CD4-positive, alpha-beta T cell treated with Interleukin-21 for 1 hour (primary cell): ENCODE results near the gene DTHD1.

Source experiments
- DNase-seq: peaks from one replicate; pipeline ENCODE4 v3.0.0-alpha.2; 2020

Gene DTHD1

DNA sequence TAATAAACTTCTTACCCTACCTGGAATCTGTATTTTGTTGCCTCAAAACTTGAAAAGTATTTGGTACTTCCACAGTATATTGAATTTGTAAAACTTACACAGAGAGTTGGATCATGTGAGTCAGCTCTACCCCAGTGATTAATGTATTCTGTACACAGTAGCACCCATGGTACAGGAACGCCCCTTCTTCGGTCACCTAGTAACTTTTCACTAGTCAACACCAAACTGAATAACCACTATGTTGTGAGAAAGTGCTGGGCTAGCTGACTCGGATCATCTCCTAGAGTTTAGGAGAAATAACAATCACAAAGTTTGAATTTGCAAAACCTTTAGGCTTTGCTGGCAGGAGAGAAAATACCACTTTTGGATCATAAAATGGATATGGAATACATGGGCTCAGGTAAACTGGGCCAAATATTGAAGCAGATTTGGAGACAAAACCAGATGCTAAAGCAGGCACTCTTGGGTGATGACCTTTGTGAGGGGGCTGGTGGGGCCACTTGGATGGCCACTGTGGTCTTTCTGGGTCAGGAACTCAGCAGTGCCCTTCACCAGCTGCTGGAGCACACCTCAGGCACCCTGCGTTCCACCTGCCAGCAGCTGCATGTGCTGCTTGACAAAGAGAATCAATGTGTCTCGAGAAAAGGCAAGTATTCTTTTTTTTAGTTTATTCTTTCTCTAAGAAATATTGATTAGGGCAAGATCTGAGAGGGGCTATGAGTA lies at the start of gene DTHD1:
Gene DTHD1, plus strand, starts transcription at position 233 of the 723 bp plus-strand sequence. Its CDS starts 143 bp downstream, at position 376.
- DNase-seq = peak; percentile 71

DNA sequence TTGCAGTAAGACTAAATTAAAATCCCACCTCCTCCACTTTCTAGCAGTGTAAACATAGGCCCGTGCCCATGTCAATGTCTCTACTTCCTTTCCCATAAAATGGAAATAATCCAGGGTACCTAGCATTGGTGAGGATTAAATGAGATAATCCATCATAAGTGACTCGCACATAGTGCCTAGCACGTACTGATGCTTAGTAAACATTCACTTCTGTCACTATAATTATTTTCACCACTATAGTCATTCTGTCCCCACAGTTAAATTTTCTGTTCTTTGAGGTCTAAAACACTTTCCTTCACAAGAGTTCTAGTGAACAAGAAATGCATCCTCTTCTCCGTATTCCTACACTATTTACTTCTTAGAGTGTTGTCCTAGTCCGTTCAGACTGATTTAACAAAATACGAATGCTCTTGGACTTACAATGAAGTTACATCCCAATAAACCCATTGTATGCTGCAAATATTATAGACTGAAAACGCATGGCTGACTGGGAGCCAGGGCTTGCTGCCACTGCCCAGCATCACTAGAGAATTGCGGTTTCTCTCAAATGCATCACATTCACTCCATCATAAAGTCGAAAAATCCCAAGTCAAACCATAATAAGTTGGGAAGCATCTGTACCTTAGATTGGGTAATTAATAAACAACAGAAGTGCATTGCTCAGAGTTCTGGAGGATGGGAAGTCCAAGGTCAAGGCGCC lies 47.7 kb upstream of the DTHD1 start:
- no peak for DNase-seq

DNA sequence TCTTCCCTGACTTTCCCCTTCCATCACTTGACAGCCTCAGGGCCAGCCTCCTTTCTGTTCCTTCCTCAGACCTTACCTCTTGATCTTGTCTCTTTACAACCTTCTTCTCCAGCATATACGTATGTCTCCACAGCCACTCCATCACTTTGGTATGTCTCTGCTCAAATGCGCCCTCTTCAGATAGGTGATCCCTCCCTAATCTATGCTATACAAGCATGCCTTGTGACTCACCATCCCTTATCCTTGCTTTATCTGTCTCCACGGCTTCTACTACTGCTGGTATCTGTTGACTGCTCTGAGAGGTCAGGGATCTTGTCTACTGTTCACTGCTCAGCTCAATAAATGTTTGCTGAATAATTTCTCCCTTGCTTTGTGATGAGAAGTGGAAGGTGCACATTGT lies 46.1 kb upstream of the DTHD1 start:
- no peak for DNase-seq

DNA sequence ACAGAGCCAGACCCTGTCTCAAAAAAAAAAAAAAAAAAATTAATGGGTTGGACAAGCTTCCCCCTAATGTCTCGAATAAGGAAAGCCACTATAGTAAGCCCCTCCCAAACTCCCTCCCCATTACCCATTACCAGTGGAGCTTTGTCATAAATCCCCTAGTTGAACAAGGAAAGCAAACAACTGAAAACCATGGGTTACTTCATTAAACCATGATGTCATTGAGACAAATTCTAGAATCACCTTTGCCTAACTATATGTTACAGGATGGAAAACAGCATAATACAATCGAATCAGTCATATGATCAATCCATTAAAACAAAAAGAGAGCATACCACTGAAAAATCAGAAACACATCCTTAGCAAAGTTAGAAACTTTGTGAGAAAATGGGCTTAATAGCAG lies 45.3 kb upstream of the DTHD1 start:
- DNase-seq = no peak

DNA sequence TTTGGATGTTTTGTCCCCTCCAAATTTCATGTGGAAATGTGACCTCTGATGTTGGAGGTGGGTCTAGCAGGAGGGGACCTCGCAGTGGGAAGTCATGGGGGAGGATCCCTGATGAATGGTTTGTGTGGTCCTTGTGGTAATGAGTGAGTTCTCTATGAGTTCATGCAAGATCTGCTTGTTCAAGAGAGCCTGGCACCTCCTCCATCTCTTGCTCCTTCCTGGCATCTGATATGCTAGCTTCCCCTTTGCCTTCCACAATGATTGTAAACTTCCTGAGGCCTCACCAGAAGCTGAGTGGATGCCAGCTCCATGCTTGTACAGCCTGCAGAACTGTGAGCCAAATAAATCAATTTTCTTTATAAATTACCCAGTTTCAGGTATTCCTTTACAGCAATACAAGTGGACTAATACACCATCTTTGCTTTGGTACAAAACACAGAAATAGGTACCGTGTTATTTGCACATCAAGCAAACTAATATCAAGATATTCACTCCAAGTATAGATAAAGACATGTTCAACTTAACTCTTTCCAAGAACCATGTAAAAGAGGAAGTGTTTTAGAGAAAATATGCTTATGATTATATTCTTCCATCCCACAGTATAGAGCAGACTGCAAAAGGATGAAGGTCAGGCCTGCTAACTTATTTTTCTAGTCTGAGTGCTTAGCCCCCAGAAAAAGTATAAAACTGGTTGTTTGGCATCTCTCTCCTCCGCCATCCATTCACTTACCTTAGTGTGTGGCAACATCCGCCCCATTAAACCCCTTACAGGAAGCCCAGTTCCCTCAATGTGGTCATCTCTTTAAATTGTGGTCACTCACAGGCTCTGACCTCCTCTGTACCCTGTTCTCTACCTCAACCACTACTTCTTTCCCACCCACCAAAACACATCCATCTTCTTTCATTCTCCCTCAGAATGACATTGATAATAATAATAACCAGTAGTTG lies 43.8 kb upstream of the DTHD1 start:
- no peak for DNase-seq

DNA sequence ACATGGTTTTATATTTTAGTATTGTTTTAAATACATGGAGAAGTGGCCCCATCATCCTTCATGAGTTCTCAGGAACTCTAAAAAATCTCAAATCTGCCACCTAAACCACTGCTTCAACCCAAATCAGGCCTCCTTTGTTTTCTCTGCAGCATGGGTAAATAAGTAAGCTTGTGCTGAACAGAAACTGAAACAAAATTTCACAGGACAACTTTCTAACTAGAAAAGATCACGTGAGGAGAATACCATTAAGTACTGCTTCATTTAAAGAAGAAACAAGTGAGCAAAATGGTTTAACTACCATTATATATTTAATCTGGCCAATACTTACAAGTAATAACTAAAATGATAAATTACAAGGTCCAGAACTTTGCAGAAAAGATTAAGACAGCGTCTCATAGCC lies 39.6 kb upstream of the DTHD1 start:
- peak; percentile 74 for DNase-seq

DNA sequence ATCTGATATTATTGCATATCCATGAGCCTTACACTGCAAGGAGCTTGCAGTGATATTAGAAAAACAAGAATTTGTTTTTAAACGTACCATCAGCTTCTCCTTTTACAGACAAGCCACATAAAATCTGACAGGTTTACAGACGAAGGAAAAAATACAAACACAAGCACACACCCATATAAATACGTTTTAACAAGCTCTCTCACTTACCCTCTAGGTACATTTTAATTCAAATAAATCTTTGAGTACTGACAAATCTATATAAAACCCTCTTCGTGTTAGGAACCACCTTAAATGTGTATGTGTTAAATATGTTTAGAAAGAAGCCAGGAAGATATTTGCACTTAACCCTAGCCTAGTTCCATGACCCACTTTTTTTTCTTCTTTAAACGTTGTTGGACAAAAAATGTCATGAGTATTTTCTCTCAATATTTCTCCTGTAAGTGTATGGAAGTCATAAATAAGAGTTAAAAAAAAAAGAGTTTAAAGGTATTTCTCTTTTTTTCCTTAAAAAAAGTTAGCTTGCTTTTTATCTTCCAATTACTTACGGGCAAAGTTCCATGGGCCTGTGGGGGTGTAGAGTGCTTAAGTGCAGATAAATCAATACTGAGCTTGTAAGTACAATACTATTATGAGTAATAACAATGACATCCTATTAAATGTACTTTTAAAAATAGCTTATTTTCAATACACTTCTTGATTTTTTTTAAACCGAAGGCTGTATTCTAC lies 38.6 kb upstream of the DTHD1 start:
- DNase-seq = no peak

DNA sequence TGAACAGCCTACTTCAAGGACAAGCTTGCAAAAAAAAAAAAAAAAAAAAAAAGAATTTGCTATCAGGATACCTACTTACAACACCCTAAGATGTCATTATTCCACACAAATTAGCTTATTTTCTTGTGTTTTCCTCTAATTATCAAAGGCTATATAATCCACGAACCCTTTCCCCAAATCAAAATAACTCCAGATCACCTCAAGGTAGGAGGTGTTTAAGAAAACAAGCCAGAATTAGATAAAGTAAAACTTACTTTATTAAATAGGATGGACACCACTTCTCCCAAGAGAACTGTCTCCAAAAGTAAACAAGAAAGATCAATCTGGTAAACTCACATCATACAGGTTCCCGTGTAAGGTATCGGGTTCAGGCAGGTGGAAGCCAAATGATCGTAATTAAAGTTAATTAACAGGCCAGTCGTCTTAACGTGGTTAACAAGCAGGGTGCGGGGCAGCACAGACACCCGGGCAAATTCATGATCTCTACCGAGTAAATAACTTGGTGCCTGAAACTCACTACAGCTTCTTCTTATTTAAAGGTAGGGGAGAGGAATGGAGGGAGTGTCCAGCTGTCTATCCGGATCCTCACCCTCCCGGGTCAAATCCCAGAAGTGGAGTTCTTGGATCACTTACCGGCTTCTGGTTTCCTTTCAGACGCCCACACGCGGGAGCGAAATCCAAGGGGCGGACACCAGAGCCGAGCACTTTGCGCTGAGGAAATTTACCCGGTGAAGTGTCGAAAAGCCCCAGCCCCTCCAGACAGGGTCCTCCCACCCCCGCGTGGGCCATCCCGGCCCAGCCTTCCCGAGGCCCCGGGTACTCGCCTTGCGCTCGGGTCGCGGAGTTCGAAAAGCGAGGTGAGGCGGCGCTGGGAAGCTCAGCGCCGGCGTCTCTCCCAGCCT lies 37.8 kb upstream of the DTHD1 start:
- DNase-seq = no peak

DNA sequence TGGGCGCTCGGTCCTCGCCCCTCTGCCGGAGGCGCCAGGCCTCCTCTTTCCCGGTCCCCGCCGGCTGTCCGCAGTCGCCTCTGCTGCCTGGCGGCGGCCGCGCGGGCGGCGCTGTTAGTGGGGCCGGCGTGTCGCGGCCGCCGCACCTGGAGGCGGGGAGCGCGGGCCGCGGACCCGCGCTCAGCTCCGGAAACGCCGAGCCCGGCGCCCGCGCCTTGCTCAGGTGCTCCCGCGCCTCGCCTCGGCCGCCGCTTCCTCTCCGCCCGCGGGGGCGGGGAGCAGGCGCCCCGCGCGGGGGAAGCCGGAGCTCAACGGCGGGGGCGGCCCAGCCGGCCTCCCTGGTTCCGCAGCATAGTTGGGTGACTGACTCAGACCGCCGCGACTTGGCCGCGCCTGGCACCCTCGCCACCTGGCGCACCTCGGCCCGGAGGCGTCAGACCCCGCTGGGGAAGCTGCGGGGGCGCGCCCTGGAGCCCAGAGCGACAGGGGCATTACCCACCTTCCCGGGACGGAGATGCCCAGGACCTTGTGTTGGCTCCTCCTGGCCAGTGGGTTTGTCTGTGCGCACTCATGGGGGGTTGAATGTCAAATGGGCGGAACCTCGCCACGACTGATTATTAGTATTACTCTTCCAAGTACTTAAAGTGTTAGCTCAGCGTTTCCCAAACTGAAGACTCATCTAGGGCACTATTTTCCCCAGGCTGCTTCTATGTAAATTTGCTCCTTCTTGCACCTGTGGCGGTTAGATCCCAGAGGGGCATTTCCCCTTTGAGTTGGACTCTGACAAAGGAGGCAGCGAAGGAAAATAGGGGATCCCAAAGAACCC lies 36.9 kb upstream of the DTHD1 start, which contains the start of gene ARAP2:
Gene ARAP2, minus strand, starts transcription at position 258 of the 826 bp plus-strand sequence. CDS start 15,028 bp downstream, outside the sequence.
- peak; percentile 79 for DNase-seq

DNA sequence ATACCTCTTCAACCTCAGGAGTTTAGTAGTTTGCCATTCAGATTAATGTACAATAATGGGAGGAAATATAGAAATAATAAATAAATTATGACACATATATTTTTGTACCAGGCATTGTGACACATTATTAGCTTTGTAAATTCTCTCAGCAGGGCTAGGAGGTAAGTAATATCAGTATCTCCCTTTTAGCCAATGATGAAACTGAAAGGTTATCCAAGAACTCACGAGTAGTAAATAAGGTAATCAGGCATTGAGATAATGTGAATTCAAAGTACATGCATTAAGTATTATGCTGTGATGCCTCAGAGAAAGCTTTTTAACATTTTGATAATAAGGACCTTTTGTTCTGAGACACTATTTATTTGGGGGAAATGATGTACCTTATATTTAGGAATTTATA lies 31.8 kb upstream of the DTHD1 start:
- DNase-seq = no peak

DNA sequence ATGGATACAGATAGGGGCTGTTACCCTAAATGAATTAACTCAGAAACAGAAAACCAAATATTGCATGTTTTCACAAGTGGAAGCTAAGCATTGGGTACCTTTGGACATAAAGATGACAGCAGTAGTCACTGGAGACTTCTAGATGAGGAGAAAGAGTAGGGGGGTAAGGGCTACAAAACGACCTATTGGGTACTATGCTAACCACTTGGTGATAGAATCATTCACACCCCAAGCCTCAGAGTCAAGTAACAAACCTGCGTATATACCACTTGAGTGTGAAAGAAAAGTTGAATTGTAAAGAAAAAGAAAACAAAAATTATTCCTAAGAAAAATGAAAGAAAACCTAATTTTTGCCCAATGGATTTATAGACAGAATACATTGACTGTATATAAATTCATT lies 29.4 kb upstream of the DTHD1 start:
- no peak for DNase-seq

DNA sequence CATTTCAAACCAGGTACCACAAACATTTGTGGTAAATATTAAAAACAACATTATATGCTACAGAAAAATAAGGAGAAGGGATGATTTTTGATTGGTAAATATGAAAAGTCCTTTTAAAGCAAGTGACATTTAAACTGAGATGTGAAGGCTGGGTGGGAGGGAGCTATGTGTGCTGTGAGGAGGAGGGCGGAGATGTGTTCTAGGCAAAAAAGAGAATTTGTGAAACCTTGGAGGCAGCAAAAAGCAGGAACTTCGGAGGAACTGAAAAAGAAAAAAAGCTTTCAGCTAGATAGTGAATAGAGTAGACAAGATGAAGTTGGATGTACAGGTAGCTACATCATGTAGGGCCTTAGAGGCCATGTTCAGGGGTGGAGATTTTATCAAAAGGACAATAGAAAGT lies 27.0 kb upstream of the DTHD1 start:
- no peak for DNase-seq

DNA sequence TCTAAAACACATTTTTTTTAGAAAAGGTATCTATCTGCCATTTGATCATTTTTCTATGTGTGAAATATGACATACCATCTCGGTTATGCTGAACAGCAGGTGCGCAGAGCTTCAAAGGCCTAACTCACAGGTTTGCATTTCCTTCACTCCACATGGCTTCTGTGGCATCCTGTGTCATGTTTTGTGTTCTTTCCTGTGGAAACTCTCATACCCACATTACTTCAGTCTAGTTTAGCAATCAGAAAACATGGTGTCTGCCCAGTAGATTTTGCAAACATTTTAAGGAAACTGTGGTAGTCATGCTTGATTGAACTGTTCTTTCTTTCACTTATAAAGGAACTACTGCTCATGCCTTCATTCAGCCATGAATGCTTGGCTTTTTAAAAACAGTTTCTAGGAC lies 25.8 kb upstream of the DTHD1 start:
- peak; percentile 84 for DNase-seq

DNA sequence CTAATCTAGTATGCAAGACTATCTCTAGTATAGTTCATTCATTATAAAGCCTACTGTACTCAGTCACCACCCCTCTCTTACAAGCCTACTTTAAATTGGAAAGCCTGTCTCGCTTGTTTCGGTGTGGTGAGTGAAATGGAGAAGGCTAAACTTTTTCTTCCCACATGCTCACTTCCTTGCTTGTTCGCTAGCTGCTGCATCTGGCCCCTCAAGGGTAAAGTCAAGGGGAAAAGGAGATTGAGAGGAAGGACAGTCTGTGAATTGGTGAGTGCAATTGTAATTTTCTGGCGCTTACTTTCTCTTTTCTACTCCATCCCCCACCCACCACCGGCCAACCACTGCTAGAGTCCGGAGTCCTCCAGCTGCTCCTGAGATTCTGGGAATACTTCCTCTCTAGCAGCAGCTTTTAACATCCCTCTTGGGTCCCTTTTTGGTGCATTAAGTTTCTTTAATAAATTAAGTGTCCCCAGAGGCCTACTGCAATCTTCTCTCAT lies 25.0 kb upstream of the DTHD1 start:
- no peak for DNase-seq

DNA sequence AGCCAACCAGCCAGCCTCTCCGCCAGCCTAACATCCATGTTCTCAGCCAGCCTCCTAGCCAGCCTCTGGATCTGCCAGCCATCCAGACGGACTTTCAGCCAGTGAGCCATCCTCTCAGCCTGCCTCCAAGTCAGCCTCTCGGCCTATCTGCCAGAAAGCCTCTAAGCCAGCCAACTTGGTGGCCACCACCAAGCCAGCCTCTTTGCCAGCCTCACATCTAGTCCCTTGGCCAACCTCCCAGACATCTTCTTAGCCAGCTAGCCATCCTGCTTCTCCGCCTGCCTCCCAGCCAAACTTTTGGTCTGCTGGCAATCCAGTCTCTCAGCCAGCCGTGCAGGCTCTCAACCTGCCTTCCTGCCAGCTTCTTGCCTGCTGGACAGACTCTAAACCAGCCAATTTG lies 20.7 kb upstream of the DTHD1 start:
- no peak for DNase-seq

DNA sequence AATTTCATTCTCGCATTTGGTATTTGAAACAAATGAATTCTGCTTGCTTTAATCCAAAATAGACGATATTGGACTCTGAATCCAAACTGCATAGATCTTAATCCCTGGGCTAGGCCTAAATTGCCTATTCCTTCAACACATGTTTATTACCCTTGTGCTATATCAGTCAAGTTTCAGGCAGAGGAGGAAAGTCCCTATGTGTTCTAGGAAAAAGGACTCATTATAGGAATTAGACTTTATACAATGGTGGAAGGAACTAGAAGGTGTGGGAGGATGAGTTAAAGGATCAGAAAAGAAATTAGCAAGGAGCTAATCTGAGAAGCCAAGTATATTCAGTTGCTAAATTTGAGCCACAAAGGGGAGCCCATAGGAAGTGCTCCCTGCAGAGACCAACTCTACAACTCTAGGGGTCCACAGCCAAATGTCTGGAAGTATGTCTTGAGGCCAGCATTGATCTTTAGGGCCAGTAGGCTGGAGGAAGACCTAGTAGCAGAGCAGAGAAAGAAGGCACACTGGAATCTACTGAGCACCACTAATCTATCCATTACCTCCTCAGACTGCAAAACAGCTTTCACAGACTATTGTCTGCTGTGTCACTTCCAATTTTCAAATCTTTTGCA lies 17.1 kb upstream of the DTHD1 start:
- no peak for DNase-seq

DNA sequence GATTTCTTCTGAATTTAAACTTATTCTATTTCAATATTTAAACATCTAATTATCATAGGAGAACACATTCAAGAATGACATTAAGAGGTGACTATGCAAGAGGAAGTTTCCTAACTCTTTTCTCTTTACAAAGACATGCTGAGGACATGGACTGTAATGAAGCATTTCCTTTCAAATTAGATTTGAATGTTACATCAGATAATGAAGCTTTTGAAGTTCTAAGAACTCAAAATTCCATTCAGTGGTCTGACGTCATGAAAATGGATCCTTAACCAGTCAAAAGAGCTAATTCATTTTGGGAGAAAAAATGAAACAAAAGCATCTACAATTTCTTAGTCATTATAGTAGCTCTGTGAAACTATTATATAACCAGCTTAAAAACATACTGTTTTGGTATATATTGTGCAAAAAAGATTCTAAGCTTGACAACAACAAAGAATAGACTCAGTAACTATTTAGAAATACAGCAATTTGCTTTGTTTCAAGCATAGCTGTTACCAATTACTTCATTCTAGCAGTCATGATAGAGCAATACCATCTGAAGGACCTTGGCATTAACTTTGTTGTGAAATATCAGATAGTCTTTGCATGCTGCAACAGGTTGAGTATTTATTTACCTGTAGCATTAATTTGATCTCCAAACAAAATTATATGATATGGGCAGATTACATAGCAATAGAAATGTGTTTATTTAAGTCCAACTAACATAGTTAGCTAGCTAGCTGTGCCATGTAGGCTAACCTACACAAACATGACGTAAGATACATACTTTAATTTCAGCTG lies 13.7 kb upstream of the DTHD1 start:
- DNase-seq = no peak

DNA sequence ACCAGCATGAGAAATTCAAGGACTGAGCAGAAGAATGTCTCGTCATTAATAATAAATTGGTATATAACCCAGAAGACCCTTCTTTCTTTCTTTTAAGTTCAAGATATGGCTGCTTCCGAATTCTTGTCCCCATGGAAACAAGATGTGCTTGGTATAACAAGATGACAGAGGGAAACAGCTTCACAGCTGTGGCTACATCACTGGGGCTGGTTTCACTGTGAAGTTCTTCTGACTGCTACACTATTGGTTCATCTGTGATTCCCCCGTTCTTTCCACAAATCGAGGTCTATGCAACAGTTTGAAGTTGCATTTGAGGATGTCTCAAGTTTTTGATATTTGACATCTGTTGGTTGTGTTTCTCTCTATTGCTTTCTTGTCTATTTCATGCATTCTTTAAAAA lies 12.3 kb upstream of the DTHD1 start:
- peak; percentile 83 for DNase-seq

DNA sequence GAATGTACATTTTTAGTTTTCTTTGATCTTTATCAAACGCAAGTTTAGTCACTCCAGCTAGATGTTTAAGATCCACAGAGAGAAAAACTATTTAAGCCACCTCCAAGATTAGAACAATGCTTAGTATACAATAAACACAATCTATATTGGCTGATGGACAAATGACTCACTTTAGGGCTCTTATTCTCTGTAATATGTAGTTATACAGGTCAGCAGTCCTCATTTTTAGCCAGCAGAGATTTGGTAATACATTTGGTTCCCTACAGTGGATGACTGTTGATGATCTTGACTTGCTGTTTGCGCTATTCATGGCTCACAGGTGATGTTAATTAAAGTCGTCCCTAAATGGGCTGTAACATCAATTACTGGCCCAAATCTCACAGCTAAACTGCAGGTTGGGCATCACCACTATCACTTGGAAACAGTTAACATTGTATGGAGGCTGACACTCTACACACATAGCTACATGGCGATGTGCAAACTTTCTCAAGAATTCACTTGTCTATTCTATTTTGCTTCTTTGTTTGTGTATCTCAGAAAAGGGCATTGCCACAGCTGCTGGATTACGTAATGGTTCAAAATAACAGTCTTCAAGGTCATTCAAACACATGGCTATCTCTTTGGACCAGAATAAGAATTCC lies 11.8 kb upstream of the DTHD1 start:
- no peak for DNase-seq
